GM12865 (cell line): ENCODE measurements around the gene MCOLN3.

Source experiments
- DNase-seq: peaks from one replicate; pipeline ENCODE4 v3.0.0; 2010; ENCODE audit warnings: low read depth
- H3K4me3 ChIP-seq: 2 replicates; pipeline ENCODE4 v1.5.1; 2011; ENCODE audit warnings: mild to moderate bottlenecking, low read depth, low read length, control low read depth
- TF ChIP-seq, protein P1 (sequence below): IDR thresholded peaks from 2 replicates; pipeline ENCODE4 v1.5.1; 2011; ENCODE audit warnings: low read length, control low read depth, low read depth, inconsistent platforms; ENCODE audit not compliant: insufficient read depth; ENCODE audit errors: missing control alignments

MCOLN3 gene, protein sequence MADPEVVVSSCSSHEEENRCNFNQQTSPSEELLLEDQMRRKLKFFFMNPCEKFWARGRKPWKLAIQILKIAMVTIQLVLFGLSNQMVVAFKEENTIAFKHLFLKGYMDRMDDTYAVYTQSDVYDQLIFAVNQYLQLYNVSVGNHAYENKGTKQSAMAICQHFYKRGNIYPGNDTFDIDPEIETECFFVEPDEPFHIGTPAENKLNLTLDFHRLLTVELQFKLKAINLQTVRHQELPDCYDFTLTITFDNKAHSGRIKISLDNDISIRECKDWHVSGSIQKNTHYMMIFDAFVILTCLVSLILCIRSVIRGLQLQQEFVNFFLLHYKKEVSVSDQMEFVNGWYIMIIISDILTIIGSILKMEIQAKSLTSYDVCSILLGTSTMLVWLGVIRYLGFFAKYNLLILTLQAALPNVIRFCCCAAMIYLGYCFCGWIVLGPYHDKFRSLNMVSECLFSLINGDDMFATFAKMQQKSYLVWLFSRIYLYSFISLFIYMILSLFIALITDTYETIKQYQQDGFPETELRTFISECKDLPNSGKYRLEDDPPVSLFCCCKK

DNA sequence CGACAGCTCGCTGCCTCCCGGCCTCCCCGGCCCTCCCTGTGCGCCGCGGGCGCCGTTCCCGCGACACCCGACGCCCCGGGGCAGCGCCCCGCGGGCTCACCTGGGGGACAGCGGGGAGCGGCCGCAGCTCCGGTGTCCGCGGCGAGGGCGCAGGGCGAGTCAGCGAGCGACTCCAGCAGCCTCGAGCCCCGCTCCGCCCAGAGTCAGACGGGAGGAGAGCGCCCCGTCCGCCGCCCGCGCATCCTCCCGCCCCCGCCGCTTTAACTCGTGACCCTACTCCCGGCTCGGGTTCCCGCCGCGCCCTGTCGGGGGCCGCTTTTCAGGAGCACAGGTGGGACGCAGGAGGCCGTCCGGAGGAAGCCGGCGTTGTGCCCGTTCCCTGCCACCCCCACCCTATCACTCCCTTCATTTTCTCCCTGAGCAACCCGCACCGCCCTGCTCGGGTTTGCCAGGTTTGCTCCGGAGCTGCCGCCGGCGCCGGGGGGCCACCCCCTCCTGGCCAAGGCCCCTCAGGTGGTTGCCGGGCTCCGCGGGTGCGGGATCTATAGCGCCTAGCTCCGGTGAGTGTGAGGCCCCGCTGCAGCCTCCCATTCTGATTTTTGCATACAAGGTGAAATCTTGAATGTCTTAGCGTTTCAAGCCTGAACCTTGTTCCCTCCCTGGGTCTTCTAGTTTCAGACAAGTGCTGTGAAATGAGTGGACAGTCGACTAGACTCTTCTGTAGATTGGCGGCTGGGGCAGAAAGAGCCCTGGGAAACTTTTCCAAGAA, at the start of gene MCOLN3:
TSS of gene MCOLN3 (minus strand) at position 205 of the 769 bp plus-strand sequence. CDS start 3,140 bp downstream, outside the sequence.
- peak; percentile 51 for DNase-seq
- peak within 1 kb of the TSS; percentile 58 for H3K4me3 ChIP-seq
- TF ChIP-seq, protein P1, sequence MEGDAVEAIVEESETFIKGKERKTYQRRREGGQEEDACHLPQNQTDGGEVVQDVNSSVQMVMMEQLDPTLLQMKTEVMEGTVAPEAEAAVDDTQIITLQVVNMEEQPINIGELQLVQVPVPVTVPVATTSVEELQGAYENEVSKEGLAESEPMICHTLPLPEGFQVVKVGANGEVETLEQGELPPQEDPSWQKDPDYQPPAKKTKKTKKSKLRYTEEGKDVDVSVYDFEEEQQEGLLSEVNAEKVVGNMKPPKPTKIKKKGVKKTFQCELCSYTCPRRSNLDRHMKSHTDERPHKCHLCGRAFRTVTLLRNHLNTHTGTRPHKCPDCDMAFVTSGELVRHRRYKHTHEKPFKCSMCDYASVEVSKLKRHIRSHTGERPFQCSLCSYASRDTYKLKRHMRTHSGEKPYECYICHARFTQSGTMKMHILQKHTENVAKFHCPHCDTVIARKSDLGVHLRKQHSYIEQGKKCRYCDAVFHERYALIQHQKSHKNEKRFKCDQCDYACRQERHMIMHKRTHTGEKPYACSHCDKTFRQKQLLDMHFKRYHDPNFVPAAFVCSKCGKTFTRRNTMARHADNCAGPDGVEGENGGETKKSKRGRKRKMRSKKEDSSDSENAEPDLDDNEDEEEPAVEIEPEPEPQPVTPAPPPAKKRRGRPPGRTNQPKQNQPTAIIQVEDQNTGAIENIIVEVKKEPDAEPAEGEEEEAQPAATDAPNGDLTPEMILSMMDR: no peak

DNA sequence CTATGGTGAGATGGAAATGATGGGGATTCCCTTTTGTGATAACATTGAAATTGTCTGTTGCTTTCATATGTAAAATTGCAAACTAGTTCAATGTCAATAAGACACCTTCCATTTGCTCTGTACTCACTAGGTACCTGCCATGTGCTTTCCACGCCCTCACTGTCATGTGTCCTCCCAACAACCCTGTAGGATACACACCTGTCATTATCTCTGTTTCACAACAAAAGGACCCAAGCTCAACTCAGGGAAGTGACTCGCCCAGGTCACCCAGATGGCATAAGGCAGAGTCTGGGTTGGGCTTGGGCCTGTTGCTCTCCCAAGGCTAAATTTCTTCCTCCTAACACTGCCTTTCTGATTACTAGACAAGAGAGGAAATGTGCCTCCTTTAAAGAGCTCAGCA, 45.3 kb upstream of the MCOLN3 start:
- DNase-seq: no peak
- H3K4me3 ChIP-seq: no peak overlapping the region
- TF ChIP-seq, protein P1: no peak

DNA sequence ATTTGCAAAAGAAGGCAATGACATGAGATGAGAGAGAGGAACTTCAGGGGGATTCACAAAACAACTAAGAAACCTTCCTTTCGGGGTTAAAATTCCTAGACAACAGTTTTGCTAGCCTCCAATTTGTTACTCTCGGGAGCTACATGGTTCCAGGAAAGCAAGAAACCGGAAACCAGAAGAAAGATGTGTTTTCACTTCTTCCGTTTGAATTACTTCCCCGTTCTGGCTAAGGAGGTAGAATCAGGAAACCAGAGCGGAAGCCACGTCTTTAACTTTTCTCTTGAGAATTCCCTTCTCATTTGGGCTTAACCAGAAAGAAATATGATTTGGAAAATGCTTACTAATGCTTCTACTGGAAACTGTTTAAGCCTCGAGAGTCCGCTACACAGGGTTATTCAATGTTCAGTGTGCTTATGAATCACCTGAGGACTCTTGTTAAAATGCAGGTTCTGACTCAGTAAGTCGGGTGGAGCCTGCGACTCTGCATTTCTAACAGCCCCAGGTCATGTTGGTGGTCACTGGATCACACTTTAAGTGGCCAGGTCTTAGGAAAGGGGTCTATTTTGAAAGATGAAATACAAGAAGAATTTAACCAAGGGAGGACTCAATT, 43.5 kb upstream of the MCOLN3 start:
- no peak overlapping the region for H3K4me3 ChIP-seq
- peak; percentile 3 for DNase-seq
- TF ChIP-seq, protein P1: no peak

DNA sequence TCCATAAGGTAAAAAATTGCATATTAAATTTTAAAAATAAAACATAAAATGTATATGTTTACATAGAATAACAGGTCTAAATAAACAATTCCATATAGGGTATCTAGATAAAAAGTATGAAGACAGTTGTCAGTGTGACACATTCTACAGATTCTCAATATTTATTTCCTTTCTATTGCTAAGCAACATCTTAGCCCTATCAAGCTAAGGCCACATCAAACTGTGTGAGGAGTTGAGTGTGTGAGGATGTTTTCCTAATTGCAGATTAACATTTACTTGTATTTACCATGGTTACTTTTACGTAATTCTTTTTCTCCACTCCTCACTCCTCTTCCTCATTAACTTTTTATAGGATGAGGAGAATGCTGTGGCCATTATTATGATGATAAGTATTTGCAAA, 41.9 kb upstream of the MCOLN3 start:
- no peak overlapping the region for H3K4me3 ChIP-seq
- DNase-seq: no peak
- TF ChIP-seq, protein P1: no peak

DNA sequence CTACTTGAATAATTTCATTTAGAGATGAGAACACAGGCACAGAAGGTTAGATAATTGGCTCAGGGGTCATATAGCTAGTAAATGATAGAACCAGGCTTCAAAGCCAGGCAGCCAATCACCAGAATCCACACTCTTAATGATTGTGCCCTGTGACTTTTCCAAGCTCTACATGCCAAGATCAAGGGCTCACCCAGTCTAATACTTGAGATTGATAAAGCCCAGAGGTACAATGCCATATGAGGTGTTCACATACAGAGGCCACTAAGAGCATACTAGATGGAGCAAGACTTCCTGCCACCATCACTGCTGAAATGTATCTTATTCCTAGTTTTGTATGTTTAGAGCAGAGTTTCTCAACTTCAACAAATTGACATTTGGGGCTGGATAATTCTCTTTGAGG, 40.9 kb upstream of the MCOLN3 start:
- no peak overlapping the region for H3K4me3 ChIP-seq
- DNase-seq: no peak
- TF ChIP-seq, protein P1: no peak

DNA sequence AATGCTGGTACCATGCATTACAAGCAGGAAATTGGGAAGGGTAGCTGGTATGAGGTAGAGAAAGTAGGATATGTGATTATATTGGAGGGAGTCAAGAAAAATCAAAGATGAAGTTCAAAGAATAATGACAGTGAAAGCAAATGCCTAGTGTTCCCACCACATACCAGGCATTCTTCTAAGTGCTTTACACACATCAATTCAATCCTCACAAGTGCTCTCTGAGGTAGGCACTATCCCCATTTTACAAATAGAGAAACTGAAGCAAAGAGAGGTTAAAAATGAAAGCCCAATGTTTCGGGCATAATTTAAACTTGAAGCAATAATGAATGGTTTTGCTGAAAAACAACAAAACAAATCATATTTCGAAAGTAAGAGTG, 40.1 kb upstream of the MCOLN3 start:
- TF ChIP-seq, protein P1: no peak
- DNase-seq: no peak
- no peak overlapping the region for H3K4me3 ChIP-seq
